Limb (tissue), 2 donors: Measurements from ENCODE around the gene AGA.

Source experiments
- DNase-seq, 2 donors: peaks; one replicate each; pipeline ENCODE4 v3.0.0-alpha.2; 2016; ENCODE audit errors: extremely low spot score in 2 of 2

Gene AGA

GRCh38 chr4:177391287-177391686 is 51.0 kb downstream of the AGA start:
- no peak for DNase-seq

- DNase-seq, result no peak
Observed at GRCh38 chr4:177386278-177386815, 55.9 kb downstream of the AGA start.

GRCh38 chr4:177385576-177386277 is 56.5 kb downstream of the AGA start:
- DNase-seq, result no peak

DNA sequence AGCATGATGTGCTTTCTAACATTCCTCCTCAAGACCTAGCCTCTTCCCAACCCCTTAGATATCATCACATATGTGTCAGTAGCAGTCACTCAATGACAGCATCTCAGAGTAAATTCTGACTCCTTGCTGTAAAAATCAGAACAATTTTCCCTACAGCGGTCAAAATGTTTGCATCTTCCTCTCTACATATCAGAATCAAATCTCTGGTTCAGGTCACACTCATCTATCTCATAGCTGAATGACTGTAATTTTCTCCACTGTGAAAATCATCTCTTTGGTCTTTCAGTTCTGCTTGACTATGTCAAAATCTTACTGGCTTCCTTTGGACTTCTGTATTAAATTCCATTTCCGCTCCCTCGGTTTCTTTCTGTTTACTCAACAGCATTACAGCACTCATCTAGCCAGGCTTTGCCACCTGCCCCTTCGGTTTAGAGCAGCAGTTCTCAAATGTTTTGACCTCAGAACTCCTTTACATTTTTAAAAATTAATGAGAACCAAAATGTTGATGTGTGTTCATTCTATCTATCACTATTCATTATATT is 57.3 kb downstream of the AGA start:
- DNase-seq, result no peak

GRCh38 chr4:177381762-177382310 is 60.4 kb downstream of the AGA start:
- no peak for DNase-seq
